HG02588 (cell line): ENCODE measurements around the gene TRPM7.
"Not testable (repeated sequence)": the region's sequence is repeated elsewhere in the genome, so short reads cannot be mapped to it uniquely, and the experiment has no call there.

Experiments used
- ATAC-seq: cut with Tn5 transposase; IDR thresholded peaks from one replicate; pipeline ENCODE4 v1.9.1; 2021; ENCODE audit warnings: mild to moderate bottlenecking, moderate library complexity; ENCODE audit not compliant: unreplicated experiment

Gene TRPM7

DNA sequence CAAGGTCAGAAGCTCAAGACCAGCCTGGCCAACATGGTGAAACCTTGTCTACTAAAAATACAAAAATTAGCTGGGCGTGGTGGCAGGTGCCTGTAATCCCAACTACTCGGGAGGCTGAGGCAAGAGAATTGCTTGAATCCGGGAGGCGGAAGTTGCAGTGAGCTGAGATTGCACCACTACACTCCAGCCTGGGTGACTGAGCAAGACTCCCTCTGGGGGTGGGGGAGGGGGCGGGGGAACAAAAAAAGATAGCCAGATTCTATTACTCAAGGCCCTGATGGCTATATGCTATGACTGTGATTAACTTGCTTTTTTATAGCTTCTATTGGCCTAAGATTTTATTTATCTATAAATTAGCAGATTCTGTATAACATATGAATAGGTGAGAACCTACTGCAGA lies 112.8 kb downstream of the TRPM7 start:
- ATAC-seq = not testable (repeated sequence)

DNA sequence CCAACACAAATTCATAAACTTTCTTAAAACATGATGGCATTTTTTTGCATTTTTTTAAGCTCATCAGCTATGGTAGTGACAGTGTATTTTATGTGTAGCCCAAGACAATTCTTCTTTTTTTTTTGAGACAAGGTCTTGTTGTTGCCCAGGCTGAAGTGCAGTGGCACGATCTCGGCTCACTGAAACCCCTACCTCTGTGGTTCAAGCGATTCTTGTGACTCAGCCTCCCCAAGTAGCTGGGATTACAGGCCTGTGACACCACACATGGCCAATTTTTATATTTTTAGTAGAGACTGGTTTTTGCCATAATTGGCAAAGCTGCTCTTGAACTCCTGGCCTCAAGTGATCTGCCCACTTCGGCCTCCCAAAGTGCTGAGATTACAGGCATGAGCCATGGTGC lies 122.8 kb downstream of the TRPM7 start:
- ATAC-seq = no peak

DNA sequence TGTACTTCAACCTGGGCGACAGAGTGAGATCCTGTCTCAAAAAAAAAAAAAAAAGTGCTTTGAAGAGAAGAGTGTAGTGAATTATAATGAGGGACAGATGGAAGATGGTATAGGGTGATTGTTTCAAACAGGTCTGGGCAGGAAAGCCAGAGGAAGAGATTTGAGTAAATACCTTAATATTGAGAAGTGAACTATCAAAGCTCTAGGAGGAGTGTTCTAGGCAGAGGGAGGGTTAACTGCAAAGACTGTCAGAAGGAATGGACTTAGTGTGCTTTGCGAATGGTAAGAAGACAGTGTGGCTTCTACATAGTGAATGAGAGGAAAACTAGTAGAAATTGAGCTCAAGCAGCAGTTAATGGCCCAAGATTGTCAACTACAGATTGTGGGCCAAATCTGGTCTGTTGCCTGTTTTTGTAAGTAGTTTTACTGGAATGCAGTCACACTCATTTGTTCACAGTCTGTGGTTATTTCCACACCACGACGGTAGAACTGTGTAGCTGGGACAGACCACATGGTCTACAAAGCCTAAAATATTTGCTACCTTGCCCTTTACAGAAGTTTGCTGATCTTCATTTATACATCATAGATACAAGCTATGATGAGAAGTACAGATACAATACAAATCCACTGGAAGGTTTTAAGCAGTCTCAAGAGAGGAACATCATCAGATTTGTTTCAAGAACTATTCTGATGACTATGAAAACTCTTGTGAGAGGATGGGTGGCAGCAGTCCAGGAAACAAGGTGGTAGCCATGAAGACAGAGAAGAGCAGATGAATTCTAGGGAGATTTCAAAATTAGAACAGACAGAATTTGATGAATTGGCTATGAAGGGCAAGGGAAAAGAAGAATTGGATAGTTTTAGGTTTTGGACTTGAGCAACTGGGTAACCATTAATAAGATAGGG lies 123.6 kb downstream of the TRPM7 start:
- ATAC-seq = no peak

DNA sequence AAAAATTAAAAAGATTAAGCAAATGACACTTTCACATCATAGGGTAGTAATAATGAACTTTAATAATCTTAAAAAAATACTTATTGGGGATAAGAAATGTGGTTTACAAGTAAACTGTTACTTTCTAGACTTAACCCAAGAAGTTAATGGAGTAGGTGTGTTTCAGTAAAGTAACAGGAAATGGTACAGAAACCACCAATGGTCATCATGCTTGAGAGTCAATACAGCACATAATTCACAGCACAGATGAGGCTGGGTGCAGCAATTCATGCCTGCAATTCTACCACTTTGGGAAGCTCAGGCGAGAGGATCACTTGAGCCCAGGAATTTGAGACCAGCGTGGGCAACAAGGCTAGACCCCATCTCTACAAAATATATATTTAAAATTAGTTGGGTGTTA lies 128.6 kb downstream of the TRPM7 start:
- no peak for ATAC-seq

DNA sequence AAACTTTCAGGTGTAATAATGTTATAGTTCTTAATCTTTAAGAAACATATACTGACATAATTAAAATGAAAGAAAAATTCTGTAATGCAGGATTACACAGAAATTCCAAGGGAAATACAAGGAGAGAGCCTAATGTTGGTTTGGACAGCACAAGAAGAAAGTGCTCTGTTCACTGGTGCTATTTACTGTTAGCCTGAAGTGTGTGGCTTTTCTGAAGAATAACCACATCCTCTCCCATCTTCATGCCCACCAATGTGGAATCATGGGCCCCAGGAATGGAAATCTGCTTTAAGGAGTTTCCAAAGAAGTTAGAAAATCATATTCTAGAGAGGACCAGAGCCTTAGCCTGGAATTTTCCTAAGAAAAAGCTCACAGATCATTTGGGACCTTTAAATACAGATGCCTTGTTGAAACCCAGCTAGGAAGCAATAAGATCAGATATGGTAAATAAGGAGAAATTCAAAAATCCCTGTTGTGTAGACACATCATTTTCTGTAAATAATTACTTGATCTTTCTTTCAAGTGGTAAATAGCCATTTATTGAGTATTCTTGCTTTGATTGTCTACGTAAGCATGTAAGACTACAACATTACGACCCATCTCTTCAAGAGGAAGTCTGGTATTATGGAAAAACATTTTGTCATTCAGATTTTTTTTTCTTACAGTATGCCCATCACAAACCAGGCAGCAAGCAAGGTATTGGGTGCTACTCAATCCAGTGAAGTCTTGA lies 129.8 kb downstream of the TRPM7 start:
- ATAC-seq = no peak

DNA sequence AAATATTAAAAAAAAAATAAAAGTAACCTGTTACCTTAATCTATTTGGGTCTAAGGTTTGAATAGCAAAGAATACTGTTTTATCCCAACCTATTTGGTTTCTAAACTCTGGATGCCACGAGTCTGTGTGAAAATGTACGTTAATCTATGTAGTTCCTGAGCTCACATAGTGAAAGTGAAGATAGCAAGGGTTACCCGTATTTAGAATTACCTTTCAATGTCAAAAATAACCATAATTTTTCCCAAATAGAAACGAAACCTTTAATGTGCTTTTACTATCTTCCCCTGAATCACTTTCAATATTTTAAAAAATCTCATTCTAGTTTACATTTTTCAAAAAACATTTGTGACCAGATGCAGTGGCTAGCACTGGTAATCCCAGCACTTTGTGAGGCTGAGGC lies 134.4 kb downstream of the TRPM7 start:
- ATAC-seq = no peak

DNA sequence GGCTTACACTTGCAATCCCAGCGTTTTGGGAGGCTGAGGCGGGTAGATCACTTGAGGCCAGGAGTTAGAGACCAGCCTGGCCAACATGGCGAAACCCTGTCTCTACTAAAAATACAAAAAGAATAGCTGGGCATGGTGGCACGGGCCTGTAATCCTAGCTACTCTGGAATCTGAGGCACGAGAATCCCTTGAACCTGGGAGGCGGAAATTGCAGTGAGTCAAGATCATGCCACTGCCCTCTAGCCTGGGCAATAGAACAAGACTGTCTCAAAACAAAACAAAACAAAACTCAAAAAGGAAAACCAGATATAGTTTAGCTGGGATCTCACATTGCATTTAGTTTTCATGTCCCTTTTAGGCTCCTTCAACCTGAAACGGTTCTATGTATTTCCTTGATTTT lies 137.3 kb downstream of the TRPM7 start:
- no peak for ATAC-seq

DNA sequence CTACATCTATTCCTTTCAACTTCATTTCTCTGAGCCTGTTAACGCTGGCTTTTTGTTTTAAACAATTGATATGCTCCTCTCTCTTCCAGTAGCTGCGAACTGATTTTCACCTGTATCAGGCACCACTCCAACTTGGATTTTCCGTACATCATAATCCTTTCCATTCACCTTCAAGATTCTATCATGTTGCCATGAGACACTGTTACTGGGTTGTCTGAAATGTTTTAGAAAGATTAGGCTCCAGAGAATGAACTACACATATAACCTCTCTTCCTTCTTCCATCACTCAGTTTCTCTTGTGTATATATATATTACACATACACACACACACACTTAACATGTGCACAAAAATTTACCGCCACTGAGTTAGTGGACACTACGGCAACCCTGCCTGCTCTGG lies 140.0 kb downstream of the TRPM7 start, which contains the start of gene USP50:
Gene USP50 (minus strand): TSS at position 101 of the 400 bp plus-strand sequence. CDS start 141 bp downstream, outside the sequence.
- ATAC-seq = no peak

DNA sequence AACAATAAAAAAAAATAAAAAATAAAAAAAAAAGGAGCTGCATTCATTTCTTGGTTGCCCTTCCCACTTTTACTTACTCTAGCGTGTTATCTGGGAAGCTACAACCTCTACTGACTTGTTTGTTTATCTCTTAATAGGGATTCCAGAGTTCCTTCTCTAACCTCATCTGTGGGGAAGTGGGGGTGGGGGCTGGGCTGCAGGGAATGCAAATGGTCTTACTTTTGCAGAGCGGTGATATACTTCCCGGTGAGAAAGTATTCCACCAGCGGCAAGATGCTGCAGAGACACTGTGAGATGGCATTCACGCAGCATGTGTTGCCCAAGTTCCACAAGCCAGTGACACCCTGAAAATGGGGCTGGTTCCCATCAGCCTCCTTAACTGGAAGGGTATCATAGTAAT lies 142.2 kb downstream of the TRPM7 start:
- ATAC-seq = no peak

DNA sequence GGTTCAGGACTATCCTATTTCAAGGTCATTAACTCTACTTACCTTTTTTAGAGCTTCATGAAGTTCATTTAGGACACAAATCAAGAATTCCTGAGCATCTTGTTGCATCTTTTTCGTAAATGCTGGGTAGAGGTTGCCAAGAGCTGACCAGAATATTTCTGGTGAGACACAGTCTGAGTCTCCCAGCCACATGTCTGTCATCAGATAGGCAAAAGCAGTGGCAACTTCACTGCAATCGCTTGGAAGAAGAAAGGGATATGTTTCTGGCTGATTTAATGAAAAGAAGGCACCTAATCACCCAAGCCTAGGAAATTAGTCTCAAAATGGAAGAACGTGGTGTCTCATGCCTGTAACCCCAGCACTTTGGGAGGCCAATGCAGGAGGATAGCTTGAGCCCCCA lies 143.0 kb downstream of the TRPM7 start:
- ATAC-seq = no peak

DNA sequence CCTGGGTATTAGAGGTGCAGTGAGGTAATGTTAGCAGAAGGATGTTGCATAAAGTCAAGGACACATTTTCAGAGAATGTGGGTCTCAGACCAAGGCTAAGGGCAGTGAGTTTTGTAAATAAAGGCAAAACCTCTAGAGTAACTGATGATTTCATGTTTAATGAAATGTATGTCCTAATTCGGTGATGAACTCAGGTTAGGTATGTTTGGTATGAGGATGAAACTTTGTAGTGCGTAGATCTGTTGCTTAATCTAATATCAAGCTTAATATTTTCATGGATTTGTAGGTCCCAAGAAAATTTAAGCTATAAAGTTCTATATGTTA lies 143.7 kb downstream of the TRPM7 start:
- no peak for ATAC-seq

DNA sequence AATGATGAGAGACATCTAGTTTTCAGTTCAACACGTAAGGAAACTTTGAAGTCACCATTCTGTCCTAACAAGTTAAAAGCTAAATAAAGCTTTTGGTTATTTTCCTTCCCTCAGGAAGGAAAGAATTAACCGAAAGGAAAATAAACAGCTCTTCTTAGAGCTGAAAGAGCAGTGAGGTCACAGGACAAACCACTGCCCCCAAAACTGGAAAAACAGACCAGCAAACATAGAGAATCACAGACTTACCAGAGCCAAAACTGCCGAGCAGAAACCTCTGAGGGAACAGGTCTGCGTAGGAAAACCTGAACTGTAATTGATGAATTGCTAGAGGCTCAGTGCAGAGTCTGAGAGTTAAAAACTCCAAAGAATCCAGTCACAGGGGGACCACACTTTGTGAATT lies 154.8 kb downstream of the TRPM7 start:
- ATAC-seq = no peak

DNA sequence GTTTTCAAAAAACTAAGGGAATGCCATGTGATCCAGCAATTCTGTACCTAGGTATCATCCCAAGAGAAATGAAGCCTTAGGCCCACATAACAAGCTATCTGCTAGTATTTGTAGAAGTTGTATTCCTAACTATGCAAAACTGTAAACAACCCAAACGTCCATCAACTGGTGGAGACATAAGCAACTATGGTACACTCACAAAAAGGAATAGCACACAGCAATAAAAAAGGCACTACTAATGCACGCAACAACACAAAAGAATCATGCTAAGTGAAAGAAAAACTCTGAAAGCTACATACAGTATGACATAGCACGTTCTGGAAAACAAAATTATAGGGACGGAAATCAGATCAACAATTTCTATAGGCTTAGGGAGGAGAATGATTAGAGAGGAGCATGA lies 155.4 kb downstream of the TRPM7 start:
- ATAC-seq = no peak

DNA sequence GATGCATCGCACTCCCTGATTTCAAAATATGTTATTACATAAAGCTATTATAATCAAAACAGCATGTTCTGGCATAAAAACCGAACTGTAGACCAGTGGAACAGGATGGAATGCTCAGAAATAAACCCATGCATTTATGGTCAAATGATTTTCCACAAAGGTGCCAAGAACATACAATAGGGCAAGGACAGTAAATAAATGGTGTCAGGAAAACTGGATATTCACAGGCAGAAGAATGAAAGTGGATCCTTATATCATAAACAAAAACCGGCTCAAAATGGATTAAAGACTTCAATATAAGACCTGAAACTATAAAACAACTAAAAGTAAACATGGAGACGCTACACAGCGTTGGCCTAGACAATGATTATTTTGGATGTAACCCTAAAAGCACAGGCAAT lies 162.7 kb downstream of the TRPM7 start:
- ATAC-seq = no peak

DNA sequence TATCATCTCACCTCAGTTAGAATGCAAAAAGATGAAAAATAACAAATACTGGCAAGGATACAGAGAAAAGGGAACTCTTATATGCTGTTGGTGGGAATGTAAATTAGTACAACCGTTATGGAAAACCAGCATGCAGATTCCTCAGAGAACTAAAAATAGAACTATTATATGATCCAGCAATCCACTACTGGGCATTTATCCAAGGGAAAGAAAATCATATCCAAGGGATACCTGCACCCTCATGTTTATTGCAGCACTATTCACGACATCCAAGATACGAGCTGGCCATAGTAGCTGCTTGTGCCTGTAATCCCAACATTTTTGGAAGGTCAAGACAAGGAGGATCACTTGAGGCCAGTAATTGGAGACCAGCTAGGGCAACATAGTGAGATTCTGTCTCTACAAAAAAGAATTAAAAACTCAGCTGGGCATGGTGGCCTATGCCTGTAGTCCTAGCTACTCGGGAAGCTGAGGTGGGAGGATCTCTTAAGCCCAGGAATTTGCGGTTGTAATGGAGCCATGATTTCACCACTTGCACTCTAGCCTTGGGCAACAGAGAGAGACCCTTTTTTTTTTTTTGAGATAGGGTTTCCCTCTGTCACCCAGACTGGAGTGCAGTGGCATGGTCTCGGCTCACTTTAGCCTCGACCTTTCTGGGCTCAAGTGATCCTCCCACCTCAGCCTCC lies 166.7 kb downstream of the TRPM7 start:
- ATAC-seq = no peak

DNA sequence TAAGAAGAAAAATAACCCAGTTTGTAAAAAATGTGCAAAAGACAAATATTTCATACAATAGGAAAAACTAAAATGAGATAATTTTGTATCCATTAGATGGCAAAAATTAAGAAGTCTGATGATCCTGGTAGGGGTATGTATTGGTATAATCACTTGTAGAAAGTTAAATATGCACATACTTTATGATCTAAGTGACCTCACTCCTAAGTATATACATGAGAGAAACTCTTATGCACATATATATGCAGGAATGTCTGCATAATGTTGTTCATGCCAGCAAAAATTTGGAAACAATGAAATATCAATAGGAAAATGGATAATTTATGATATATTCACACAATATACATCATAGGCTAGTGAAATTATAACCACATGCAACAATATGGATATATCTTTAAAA lies 173.6 kb downstream of the TRPM7 start:
- no peak for ATAC-seq
